Measurements from ENCODE around the gene TADA2B. TPM values are rescaled to one million over a fixed set of nuclear protein-coding genes. Genes with fewer than 3 reads are reported as not detected.

Gene TADA2B, protein sequence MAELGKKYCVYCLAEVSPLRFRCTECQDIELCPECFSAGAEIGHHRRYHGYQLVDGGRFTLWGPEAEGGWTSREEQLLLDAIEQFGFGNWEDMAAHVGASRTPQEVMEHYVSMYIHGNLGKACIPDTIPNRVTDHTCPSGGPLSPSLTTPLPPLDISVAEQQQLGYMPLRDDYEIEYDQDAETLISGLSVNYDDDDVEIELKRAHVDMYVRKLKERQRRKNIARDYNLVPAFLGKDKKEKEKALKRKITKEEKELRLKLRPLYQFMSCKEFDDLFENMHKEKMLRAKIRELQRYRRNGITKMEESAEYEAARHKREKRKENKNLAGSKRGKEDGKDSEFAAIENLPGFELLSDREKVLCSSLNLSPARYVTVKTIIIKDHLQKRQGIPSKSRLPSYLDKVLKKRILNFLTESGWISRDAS
- 12.6 and 15.3 TPM in 2 replicates for total RNA-seq (2014; rRNA removed; shearing (Covaris generic))

DNA sequence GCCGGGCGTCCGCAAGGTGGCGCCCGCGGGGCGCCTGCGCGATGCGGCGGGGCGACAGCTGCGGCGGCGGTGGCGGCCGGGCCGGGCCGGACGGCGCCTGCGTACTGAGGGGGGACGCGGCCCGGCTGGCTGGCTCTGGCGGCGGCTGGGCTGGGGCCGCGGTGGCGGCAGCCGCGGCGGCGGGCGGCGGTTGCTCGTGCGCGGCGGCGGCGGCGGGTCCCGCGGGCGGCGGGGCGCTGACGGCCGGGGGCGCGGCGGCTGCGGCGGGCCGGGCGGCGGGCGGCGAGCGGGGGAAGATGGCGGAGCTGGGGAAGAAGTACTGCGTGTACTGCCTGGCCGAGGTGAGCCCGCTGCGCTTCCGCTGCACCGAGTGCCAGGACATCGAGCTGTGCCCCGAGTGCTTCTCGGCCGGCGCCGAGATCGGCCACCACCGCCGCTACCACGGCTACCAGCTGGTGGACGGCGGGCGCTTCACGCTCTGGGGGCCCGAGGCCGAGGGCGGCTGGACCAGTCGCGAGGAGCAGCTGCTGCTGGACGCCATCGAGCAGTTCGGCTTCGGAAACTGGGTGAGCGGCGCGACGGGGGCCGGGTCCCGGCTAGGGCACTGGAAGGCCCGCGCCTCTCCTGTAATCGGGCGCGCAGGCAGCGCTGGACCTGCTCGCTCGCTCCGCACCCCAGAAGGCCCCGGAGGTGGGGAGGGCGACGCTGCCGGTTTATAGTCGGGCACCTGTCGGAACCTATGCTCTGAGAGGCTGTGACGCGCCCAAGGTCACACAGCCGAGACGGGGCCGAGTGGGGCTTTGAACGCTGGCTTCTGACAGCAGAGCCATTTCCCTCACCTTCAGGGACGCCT is at the start of gene TADA2B:
Gene TADA2B, plus strand, starts transcription at position 89 of the 853 bp plus-strand sequence. Its CDS starts 208 bp downstream, at position 297.
- DNase-seq (ENCODE audit: low spot score), result peak; percentile 5

DNA sequence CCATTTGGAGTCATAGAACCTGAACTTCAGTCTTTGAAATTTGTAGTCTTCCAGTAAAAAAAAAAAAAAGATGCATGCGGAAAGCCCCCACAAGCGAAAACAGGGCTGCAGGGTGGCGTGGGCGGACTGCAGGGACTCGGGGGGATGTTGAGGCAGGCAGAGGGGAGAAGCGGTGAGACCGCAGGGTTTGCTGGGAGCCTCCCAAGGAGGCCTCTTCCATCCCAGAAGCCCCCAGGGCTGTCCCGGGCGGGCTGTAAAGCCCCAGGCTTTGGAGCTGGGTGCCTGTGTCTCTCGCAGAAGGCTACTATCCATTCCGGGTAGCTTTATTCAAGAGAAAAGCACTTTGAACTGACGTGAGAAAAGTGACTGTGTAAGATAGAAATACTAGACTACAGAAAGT is 46.7 kb upstream of the TADA2B start:
- no peak for DNase-seq (ENCODE audit: low spot score)

DNA sequence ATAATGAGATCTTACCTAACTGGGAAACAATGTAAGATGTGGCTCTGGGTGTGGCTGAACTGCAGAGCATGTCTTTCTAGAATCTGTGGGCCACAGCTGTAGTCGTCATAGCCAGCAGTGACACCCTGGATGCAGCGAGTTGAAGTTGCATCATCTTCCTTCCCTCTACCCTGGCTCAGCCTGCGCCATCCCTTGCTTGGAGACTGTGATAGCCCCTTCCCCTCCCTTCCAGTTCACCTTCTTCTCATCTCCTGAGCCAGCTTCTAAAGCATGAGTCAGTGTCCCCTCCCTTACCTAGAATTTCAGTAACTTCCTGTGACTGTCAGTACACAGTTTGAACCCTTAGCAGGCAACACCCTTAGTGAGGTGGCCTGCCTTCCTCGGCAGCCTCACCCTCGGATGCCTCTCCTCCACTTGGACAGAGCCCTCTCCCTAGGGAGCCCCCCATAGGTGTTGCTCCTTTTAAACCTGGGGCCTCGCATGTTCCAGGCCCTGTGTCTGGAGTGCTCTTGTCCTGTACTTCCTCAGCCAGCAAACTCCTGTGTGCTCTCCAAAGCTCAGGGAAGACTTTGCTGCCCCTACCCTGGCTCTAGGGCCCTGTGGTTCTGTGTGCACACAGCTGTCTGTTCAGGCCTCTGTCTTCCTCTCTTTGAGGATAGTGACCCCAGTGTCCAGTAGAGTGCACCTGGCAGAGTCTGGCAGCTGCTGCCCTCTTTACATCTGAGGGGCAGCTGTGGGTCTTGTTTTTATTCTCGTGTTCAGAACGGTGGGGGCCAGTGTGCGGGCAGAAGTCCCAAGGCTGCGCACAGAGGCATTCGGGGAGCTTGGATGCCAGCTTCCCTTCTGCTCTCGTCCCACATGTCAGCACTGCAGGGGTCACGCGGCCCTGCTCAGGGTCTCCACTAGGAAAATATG is 43.7 kb upstream of the TADA2B start:
- peak; percentile 47 for DNase-seq (ENCODE audit: low spot score)

DNA sequence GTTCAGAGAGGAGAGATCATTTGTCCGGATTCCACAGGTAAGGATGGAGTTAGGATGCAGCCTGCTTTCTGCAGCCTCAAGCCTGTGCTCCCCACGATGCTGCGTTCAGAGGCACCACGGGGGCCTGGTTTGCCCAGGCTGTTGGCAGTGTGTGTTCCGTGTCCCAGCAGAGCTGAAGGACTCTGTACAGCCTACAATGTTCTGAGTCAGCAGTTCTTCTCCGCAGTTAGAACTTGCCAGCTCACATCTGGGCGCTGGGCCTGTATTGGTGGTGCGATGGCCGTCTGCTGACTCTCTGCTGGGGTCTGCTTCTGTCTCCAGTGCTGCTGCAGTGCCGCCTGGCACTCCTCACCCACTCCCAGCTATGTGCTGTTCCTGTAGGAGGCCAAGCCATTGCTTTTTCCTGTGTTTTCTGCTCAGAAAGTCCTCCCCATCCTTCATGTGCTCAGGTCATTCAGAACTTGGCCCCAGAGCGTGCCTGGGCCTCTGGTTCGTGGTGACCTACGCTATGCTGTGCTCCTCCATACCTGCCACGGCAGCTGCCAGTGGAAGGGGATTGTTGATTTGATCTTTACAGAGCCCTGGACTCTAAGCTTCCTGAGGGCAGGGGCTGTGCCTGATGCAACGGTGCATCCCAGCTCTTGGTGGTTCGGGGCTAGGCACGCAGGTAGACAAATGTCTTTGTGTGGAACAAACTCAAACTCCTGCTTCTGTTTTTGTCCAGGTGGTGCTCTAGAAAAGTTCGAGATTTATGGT is 42.6 kb upstream of the TADA2B start:
- no peak for DNase-seq (ENCODE audit: low spot score)

DNA sequence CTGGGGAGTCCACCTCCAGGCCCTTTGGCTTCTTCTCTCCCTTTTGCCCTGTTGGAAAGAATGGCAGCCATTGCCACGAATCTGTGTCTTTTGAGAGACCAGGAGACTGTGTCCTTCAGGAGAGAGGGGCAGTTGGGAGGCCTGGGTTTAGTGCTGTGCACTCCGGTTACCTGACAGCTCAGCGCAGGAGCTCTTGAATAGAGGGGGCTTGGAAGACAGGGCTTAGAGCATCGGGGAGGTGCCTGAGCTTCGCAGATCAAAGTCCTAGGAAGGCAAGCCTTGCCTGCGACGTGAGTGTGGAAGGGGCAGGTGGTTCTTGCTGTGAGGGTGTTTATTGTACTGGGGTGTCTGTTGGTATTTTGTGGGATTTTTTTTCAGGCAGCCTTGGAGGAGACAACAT is 41.9 kb upstream of the TADA2B start:
- no peak for DNase-seq (ENCODE audit: low spot score)

DNA sequence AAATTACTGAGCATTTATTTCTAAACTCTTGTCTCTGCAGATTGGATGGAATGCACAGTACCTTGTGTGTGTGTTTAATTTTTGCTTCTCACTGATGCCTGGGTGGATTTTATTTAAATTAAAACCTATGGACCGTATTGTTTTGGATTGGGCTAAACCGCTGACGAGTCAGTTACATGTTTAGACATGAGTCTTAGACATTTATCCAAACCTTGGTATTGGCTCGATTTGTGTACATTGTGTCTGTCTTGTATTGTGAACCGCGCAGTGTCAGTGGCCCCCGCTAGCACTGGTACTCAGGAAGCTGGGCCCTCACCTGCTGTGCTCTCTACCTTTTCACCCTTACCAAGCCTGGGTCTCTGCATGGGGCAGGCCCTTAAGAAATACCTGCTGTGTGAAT is 40.8 kb upstream of the TADA2B start:
- no peak for DNase-seq (ENCODE audit: low spot score)

DNA sequence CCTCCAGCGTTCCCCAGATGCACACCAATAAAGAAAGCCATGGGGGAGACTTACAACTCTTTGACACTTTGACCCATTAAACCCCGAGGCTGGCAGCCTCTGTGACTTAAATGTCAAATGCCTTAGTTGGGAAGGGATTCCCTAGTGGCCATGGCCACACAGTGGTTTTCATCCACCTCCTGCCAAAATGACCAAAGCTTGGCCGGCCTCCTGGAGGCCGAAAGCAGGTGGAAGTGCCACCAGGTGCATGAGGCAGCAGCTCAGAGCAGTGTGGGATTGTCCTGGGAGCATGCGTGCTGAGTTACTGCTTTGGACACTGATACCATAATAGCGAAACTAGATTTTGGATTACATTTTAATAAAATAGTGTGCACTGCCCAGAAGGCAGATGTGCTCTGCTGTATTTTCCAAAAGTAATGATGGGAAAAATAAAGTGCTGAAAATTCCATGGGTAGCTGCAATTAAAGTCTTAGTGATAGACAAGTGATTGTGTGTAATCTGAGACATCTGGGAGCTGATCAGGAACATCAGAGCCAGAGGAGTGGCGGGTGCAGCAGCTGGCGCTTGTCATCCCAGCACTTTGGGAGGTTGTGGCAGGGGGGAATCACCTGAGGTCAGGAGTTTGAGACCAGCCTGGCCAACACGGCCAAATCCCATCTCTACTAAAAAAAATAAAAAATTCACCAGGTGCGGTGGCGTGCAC is 39.8 kb upstream of the TADA2B start:
- no peak for DNase-seq (ENCODE audit: low spot score)

DNA sequence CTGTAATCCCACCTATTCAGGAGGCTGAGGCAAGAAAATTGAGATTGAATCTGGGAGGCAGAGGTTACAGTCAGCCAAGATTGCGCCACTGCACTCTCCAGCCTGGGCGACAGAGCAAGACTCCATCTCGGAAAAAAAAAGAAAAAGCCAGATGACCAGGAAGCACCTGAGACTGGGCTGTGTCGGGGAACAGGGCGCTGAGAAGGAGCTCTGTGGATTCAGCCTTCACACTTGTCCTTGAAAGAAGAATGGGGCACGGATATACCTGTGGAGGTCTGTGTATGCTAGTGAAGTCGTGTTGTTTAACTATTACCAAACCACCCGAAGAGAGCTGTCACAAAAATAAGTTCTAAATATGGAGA is 39.3 kb upstream of the TADA2B start:
- DNase-seq (ENCODE audit: low spot score), result no peak

DNA sequence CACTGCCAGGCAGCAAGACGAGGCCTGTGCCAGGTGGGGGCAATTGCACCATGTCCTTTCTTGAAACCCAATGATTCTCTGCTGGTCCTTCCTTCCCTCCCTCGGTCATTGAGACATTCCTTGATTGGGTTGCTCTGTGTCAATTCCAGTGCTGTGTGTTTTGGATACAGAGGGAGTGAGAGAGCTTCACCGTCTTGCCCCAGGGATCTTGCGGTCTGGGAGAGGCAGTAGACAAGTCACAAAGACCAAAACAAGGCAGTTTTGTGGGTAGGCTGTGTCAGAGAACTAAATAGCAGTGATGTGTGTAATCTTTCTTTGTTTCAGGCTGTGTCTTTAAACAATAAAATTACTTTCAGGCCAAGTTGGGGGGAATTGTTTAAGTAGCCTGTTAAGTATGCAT is 38.8 kb upstream of the TADA2B start:
- DNase-seq (ENCODE audit: low spot score), result no peak

DNA sequence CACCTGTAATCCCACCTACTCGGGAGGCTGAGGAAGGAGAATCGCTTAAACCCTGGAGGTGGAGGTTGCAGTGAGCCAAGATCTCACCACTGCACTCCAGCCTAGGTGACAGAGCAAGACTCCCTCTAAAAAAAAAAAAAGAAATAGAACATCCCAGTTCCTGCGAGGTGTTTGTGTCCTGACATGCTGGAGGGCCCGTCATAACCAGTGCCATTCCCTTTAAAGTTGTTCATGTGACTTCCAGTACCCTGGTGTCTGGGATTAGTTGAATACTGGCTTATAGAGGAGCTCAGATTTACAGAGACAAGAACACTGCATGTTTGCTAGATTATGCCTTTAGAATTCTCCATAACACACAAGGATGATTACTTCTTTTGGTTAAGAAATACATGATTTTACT is 37.6 kb upstream of the TADA2B start:
- DNase-seq (ENCODE audit: low spot score), result no peak

DNA sequence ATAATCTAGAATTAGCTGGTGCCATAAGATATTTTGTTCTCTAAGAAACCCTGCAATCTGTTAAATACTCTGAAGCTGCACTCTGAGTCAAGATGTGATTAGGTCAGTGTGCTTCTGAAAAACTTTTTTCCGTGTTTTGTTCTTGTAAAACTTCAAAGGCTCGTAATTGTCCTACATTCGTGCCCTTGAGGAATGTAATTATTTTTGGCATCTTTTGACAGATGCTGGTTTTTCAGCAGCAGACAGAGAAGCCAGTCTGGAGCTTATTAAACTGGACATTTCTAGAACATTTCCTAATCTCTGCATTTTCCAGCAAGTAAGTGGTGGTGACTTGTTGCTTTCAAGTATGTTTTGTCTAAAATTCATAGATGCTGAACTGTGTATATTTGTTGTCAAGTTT is 36.8 kb upstream of the TADA2B start:
- no peak for DNase-seq (ENCODE audit: low spot score)

DNA sequence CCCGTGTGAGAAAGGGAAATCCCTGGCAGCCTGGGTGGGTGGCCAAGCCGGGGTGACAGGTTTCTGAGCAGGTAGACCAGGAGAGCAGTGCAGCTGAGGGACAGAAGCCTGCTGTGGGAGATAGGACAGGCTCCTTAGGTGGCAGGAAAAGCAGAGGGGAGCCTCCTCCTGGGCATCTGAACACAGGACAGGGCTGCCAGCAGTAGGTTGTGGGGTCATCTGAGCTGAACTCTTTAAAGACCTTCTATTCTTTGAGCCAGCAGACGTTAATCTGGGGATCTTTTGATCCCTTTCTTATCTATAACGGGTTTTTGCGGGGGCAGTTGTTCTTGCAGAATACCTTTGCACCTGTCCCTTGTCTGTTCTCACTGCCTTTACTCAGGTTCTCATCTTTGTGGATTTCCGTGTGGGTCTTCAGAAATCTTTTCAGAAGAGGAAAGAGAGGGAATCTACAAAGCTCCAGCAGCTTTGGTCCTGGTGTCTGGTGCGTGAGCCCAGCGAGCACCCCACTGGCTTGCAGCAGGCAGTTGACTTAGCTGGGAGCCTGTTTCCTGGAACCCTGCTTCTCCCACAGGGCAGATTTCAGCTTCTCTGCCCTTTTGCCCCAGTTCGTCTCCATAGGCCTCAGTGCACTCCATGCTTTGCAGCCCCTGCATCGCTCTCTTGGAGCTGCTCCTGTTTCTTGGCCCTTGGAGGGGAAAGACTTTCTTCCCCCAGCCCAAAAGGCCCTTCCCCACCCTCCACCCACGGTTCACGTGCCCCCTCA is 35.8 kb upstream of the TADA2B start:
- DNase-seq (ENCODE audit: low spot score), result no peak

DNA sequence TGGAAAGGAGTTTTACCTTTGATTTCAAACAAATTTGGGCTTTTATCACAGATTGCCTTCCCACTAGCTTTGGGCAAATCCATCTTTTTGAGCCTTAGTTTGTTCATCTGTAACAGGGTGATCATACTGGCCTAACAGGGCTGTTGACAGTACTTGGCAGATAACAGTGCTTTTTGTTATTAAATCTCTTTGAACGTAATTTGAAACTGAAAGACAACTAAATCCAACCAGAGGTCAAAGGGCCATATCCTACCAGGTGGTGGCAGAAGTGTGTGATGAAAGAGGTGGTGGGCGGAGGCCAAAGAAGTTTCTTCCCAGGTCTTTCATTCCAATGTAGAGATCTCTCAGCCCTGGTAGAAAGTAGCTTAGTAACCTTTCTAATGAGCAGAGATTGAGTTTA is 35.2 kb upstream of the TADA2B start:
- DNase-seq (ENCODE audit: low spot score), result no peak

DNA sequence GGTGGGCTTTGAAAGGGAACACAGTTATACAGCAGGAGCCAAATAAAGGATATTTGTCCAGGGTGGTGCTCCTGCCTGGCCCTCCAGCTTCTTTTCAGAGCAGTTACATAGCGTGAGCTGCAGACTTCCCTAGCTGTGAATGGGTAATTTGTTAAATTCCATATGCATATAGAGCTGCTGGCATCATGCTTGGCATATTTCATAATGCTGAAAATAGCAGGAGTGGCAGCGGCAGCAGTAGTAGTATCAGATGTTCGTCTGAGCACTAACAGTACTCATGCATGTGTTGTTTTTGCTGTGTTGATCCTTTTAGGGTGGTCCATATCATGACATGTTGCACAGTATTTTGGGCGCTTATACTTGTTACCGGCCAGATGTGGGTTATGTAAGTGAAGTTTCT is 33.6 kb upstream of the TADA2B start:
- no peak for DNase-seq (ENCODE audit: low spot score)

DNA sequence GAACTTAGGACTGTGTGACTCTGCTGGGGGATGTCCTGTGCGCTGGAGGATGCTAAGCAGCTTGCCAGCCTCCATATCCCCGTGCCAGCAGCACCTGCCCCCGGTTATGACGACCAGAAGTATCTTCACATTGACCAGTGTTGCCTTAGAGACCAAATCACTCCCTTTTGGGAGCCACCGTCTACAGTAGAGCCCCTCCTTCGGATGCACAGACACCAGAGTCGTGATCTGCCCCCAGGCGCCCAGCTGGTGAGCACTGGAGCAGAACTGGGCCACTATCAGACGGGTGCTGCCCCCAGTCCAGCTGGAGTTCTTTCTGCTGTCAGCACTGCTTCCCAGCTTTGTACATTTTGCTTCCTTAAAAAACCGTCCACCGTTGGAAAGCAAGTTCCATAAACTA is 30.0 kb upstream of the TADA2B start:
- no peak for DNase-seq (ENCODE audit: low spot score)

DNA sequence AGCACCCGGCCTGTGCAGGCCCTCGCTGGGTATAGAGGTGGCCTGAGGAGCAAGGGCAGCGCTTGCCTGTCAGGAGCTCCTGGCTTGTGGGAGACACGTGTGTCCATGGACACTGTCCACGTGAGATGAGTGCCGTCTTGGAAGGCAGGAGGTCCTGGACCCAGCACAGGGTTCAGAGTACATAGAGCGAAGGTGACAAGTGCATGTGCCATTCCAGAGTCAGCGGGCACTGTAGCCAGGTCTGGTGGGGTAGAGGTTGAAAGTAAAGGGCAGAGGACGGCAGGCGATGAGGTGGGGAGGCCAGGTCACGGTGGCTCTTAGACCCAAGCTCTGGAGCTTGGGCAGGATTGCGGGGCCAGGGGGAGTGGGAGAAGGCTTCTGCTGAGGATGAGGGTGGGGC is 28.4 kb upstream of the TADA2B start:
- DNase-seq (ENCODE audit: low spot score), result no peak

DNA sequence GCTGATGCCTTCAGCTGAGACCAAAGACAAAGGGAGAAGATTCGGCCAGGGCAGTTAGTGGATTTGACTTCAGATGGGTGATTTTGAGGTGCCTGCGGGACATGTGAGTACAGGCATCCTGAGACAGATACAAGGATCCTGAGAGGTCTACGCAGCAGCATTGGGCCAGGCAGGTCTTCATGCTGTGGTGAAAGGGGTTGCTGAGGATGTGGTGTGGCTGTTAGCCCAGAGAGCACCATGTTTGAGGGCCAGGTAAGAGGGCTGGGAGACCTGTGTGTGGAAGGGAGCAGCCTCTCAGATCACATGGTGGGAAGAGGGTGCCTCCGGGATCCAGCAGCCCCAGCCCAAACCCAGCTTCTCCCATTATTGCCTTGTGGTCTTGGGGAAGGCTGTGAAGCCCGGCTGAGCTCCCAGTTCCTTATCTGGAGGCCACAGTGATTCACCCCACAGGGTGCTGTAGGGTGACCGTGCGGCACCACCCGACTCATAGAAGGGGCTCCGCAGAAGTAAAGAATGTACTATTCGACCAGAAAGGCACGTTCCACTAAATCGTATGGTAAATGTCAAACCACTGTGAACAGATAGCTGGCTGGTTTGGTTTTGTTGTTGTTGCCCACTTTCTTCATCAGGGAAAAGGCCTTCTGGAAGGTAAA is 27.7 kb upstream of the TADA2B start:
- DNase-seq (ENCODE audit: low spot score), result no peak

DNA sequence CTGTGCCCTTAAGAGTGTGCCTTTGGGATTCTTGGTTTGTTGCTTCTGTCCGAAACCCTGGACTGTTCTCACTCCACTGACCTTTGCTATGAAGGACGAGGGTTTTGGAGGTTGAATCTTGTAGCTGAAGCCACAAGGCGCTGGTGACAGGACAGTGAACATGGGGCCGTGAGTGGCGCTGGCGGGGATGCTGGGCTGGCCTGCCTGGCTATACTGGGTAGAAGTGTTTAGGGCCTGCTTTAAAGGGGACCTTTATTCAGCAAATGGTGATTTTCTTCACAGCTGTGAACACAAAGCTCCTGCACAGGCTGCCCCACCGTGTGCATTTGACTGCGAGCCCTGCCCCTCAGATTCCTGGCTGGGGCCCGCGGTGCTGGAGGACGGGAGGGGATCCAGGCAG is 27.1 kb upstream of the TADA2B start:
- no peak for DNase-seq (ENCODE audit: low spot score)

DNA sequence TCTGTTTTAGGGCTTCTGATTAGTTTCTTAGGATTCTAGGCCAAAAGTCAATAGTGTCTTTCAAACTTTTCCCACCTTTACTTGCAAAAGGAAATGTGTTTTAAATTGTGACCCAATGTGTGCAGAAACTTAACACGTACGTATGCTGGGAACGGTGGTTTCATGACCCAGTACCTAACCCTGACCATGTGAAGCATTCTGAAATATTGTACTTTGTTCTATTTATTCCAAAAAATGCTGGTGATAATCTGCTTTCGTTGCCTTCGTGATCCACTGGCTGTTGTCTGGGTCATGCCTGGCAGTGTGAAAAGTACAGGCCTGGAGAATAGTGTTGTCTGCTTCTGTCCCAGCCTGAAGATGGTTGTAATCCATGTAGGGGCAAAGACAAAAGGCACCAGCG is 26.7 kb upstream of the TADA2B start:
- DNase-seq (ENCODE audit: low spot score), result no peak

All from A172 (cell line).